ENCODE measurements around the gene TAP1.
"Not testable (repeated sequence)": the region's sequence is repeated elsewhere in the genome, so short reads cannot be mapped to it uniquely, and the experiment has no call there.

The TAP1 gene

GRCh38 chr6:32839356-32839755 is 14.1 kb downstream of the TAP1 start:
- no peak for DNase-seq (ENCODE audit: low read depth)

GRCh38 chr6:32838114-32838958 is 15.2 kb downstream of the TAP1 start, which contains the start of gene TAP2:
TAP2 (minus strand) TSS chr6:32838739; CDS start chr6:32838233, 506 bp downstream.
- DNase-seq (ENCODE audit: low read depth) = peak; percentile 74

DNA sequence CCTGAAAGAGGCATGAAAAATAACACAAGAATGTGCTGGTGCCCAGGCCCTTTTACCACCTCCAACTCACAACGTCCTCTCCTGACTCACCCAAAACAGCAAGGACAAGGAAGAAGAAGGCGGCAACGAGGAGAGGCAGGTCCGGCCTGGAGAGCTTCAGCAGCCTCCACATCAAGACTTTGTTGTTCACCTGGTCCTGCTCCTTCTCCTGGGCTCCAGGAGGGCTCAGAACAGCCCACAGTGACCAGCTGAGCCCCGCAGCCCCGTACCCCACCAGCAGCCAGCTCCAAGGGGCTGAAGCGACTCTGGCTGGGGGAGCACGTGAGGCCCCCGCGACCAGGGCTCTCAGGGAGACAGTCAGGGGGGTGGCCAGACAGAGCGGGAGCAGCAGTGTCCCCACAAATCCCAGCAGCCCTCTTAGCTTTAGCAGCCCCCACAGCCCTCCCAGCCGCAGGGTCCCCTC is 15.8 kb downstream of the TAP1 start:
- DNase-seq (ENCODE audit: low read depth) = no peak

DNA sequence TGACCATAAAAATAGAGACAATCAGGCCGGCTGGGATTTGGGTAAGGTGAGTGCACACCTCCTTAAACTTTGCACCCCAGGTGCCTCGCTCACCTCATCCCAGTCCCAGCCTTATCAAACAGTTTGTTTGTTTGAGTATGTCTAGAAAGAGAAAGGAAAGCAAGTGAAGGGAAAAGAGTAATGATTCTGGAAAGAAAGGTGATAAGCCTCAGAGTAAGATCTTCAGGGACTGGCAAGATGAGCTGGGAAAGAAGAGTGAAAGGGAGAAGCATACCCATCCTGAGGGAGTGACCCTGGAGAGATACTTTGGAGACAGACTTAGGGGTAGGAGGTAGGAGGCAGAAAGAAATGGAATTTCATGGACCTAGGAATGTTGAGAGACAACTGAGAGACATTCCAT is 16.6 kb downstream of the TAP1 start:
- DNase-seq (ENCODE audit: low read depth) = no peak

DNA sequence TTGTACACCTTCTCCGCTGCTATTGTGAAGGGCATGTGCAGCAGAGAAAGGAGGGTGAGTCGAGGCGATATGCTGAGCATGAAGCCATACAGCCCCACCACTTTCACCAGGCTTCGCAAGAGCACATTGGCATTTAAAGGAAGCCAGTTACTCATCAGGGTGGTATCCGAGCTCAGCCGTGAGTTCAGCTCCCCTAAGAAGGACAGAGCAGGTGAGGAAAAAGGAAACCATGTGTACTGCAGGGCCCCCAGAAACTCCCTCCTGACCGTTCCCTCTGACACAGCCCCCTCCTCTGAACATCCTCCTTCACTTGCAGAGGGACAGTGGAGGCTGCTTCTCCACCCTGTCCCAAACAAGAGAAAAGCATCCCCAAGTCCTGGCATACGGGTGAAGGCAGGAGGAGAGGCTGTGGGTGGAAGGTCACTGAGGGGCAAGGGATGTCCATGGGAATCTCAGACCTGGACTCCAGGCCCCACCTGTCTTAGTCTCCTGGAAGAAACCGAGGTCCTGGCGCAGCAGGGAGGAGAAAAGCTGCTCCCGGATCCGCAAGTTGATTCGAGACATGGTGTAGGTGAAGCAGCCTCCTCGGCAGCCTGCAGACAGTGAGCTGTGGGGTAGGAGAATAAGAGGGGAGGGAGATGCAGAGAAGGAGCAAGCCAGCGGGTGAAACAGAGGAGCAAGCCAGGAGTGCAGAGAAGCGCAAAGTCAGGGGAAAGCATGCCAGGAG is 18.2 kb downstream of the TAP1 start:
- DNase-seq (ENCODE audit: low read depth) = no peak

- no peak for DNase-seq (ENCODE audit: low read depth)
These were observed 19.8 kb downstream of the TAP1 start for GRCh38 chr6:32833664-32834063.

- no peak for DNase-seq (ENCODE audit: low read depth)
These were observed 21.0 kb downstream of the TAP1 start for GRCh38 chr6:32832535-32832934.

- DNase-seq (ENCODE audit: low read depth) = no peak
These were observed 22.6 kb downstream of the TAP1 start for GRCh38 chr6:32830936-32831335.

- no peak for DNase-seq (ENCODE audit: low read depth)
These were observed 23.5 kb downstream of the TAP1 start for GRCh38 chr6:32830017-32830416.

- no peak for DNase-seq (ENCODE audit: low read depth)
These were observed 24.0 kb downstream of the TAP1 start for GRCh38 chr6:32829495-32829894.

- DNase-seq (ENCODE audit: low read depth) = no peak
These were observed 26.5 kb downstream of the TAP1 start for GRCh38 chr6:32827025-32827424.

- peak; percentile 68 for DNase-seq (ENCODE audit: low read depth)
These were observed 27.5 kb downstream of the TAP1 start for GRCh38 chr6:32825966-32826365.

DNA sequence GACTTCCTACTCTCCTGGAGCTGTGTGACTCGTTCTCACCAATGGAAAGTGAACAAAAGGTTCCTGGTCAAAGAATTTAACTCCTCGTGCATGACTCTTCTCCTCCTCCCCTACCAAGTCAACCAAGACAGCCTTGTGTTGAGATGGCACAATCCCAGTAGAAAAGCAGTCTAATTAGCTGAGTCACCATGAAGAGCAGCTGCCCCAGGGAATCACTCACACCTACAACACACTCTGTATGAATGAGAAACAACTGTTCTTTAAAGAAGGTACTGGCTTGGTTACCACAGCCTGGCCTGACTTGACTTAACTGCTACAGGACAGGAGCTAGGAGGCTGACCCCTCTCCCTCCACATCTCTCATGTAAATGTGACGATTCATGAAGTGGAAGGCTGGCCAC is 33.8 kb downstream of the TAP1 start:
- peak; percentile 67 for DNase-seq (ENCODE audit: low read depth)

DNA sequence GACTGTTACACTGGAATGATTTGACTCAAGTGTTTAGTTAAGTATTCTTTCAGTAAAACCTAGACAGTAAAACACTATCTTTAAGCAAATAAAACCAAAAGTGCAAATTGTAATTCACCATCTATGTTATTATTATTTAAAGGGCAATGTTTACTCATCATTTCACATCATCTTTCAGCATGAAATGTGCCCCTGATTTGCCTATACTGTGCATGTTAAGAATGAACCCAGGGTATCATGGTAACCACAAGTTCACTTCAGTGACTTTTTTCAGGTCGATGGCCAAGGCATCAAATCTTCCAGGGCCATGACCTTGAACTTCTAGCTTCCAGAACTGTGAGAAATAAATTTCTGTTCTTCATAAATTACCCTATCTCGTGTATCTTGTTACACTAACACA is 34.6 kb downstream of the TAP1 start:
- no peak for DNase-seq (ENCODE audit: low read depth)

DNA sequence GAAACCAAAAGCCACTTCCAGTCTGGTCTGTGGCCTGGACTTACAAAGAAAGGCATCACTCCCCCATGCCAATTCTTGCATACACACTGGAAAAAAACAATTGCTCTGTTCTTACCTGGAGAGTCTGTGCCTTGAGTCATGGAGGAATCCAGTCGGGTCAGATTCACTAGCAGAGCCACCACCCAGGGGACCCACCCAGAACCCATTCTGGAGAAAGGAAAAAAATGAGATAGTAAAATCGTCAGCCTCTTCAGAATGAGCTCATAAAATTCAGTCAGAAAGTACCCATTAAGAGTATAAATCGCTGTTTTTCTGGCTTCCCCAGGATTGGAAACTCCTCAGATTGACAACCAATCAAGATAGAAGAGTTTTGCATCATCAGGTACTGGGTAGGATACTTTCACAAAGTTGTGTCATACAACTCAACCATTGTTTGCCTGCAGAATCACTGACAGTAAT is 36.7 kb downstream of the TAP1 start, which contains the start of gene HLA-DOB:
Gene HLA-DOB (minus strand): TSS at position 257 of the 459 bp plus-strand sequence. CDS start 51 bp downstream, at position 206.
- no peak for DNase-seq (ENCODE audit: low read depth)

DNA sequence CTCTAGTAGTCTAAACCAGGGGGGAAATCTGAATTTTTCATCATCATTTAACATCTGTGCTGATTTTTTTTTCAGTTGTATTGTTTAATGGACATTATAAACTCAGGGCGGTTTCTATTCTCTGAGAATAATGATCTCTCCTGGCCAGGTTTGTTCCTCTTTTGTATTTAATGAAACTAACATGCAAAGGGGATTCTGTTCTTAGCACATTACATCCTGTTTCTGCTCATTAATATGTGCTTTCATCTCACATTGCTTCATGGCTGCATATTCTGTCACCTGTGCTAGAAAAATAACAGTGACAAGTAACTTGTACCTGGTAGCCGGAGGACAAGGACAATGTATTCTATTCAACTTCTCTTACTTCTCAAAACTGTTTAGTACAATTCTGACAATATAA is 37.5 kb downstream of the TAP1 start:
- DNase-seq (ENCODE audit: low read depth) = no peak

- DNase-seq (ENCODE audit: low read depth) = no peak
These were observed 38.4 kb downstream of the TAP1 start for GRCh38 chr6:32815115-32815514.

GRCh38 chr6:32814145-32814544 is 39.4 kb downstream of the TAP1 start:
- DNase-seq (ENCODE audit: low read depth) = no peak

GRCh38 chr6:32809171-32809570 is 44.3 kb downstream of the TAP1 start:
- no peak for DNase-seq (ENCODE audit: low read depth)

GRCh38 chr6:32807020-32807580 is 46.4 kb downstream of the TAP1 start:
- DNase-seq (ENCODE audit: low read depth) = no peak

GRCh38 chr6:32805404-32805803 is 48.1 kb downstream of the TAP1 start:
- DNase-seq (ENCODE audit: low read depth) = not testable (repeated sequence)

DNA sequence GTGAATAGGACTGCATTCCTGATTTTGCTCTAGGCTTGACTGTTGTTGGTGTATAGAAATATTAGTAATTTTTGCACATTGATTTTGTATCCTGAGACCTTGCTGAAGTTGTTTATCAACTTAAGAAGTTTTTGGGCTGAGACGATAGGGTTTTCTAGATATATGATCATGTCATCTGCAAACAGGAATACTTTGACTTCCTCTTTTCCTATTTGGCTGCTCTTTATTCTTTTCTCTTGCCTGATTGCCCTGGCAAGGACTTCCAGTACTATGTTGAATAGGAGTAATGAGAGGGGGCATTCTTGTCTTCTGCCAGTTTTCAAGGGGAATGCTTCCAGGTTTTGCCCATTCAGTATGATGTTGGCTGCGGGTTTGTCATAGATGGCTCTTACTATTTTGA is 50.1 kb downstream of the TAP1 start:
- no peak for DNase-seq (ENCODE audit: low read depth)

GRCh38 chr6:32799740-32800139 is 53.8 kb downstream of the TAP1 start:
- no peak for DNase-seq (ENCODE audit: low read depth)

Data from HS-5 (cell line).